Adrenal gland (tissue), 5 donors: ENCODE measurements around the gene C1QTNF2.

Experiments
- CTCF ChIP-seq, 6 experiments: fragments of 450-650 bp in 4 of 6; fragments of 200-600 bp in 2 of 6; sonication (generic) in 1 of 6; IDR thresholded peaks; 1 replicate in 5 of 6; 2 replicates in 1 of 6; pipeline versions ENCODE4 v1.5.1 to v1.8.0; 2016 to 2021; ENCODE audit warnings: antibody characterized with exemption in 6 of 6, mild to moderate bottlenecking in 2 of 6, moderate library complexity in 1 of 6
- POLR2A ChIP-seq, 2 donors: fragments of 450-650 bp; IDR thresholded peaks; one replicate each; pipeline ENCODE4 v1.6.1; 2017; ENCODE audit warnings: antibody characterized with exemption in 2 of 2, mild to moderate bottlenecking in 2 of 2, moderate library complexity in 1 of 2
- donor health status: DM: no; HTN: no; CAD: no.

- TF ChIP-seq CTCF (IDR thresholded peaks at IDR 0.05) (no peak), POLR2A (IDR thresholded peaks at IDR 0.05) (no peak)
These were observed 22.3 kb downstream of the C1QTNF2 start for GRCh38 chr5:160348080-160348479.
